HG02870 (cell line): ENCODE data around the gene ITSN2.

Experiments
- ATAC-seq: cut with Tn5 transposase; IDR thresholded peaks from one replicate; pipeline ENCODE4 v1.9.1; 2021; ENCODE audit warnings: mild to moderate bottlenecking, moderate library complexity; ENCODE audit not compliant: unreplicated experiment

The ITSN2 gene

GRCh38 chr2:24190503-24190902 is 169.8 kb downstream of the ITSN2 start:
- ATAC-seq = no peak

- ATAC-seq = no peak
Observed at GRCh38 chr2:24189551-24189950, 170.8 kb downstream of the ITSN2 start.

DNA sequence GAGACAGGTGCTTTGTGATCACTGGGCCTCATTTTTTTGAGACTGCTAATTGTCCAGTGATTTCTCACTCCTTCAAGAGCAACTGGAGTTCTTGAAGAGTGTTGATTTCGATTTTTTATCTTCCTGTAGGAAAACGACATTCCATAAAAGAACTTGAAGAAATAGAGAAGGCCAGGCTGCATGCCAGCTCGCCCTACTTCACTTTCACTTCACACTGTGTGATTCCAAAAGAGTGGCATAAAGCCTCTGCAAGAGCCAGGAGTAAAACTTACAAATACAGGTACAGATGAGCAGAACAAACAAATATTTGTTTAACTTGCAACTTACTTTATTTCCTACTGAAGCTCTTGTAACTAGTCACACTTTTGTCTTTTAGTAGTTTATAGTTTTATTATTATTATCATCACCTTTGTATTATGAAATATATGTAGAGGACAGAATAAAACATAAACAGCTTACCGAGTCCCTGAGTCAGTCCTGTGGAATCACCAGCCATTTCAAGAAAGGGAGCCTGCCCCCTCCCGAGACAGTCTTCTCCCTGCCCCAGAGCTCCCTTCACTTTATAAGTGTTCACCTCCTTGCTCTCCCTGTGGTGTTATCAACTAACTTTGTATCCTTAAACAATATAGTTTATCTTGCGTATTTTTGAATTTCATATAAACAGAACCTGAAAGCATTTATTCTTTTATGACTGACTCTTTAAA is 176.8 kb downstream of the ITSN2 start:
- no peak for ATAC-seq

DNA sequence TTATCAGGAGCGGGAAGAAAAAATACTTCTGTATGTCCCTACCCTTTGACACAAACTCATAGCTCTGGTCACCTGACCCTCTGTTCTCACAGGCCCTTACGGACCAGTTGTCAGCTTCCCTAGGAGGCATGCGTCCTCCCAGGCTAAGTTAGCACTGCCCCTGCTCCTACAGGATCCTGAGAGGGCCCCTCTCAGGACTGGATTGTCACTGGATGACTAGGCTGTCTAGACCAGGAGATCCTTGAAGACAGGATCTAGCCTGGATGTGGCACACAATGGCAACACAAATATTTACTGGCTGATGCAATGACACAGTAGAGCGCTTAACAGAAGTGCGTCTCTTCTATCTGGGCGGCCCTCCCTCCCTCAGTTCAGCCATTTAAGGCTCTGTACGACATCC is 177.8 kb downstream of the ITSN2 start:
- no peak for ATAC-seq

DNA sequence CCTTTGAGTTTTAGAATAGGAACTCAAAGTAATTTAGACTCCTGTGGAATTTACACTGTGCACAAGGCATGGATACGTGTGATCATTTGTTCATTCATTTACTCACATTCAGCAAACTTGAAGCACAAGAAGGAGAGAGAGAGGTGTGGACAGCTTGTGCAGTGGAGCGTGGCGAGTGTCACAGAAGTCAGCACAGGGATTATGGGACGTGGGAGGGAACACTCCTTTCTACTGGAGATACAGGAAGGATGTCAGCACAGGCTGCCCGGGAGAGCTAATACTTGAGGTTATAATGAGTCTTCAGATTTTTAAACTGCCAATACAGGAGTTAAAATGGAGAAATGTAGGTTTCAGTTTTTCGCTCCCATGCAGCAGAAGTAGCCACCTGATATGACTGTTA is 178.5 kb downstream of the ITSN2 start:
- no peak for ATAC-seq

DNA sequence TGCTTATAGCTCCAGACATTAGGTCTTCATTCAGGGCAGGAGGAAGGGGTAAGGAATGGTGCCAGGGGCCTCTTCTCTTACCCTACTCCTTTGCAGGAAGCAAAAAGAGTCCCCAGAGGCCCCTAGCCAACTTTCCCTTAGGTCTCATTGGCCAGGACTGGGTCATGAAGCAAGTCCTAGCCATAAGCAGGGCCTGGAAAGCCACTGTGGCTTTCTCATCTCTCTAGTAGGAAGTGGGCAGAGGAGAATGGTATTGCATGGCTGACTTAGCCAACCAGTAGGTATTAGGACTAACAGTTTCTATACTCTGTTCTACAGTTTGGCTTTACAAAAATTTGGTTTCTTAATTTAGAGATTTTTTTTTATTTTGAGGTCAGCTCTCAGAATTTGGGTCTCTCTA is 180.7 kb downstream of the ITSN2 start:
- ATAC-seq = no peak

- no peak for ATAC-seq
Observed at GRCh38 chr2:24176326-24176725, 184.0 kb downstream of the ITSN2 start.

DNA sequence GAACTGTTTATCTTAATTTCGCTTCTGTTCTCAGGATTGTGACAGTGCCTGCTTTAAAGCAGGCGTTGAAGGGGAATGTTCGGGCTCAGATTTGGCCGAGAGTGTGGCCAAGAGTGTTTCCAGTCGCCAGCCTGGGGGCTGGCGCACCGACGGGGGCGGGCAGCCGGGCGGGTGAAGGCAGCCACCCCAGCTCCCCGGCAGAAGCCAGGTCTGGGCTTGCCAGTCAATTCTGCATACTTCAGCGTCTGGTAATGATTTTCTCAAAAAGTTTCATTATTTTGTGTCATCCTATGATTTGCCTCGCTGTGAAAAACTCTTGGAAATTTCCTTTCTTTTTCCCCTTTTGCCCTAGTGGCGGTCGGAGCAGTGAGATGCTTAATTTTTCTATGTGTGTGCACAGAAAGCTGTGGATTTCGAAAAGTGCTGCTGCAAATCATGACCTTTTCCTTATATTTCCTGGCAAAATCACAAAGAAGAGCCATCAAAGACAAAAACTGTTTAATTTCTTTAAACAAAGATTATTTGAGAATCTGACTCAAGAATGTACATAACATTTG is 184.6 kb downstream of the ITSN2 start:
- no peak for ATAC-seq

GRCh38 chr2:24174851-24175277 is 185.5 kb downstream of the ITSN2 start, which contains the start of gene FAM228A:
FAM228A (plus strand) TSS chr2:24175053; CDS start chr2:24175481, 428 bp downstream.
- ATAC-seq = no peak

GRCh38 chr2:24169023-24169422 is 191.3 kb downstream of the ITSN2 start:
- ATAC-seq = no peak

GRCh38 chr2:24164416-24164973 is 195.8 kb downstream of the ITSN2 start:
- peak; percentile 77 for ATAC-seq

- no peak for ATAC-seq
Observed at GRCh38 chr2:24163601-24164000, 196.7 kb downstream of the ITSN2 start.

GRCh38 chr2:24163186-24163585 is 197.2 kb downstream of the ITSN2 start:
- no peak for ATAC-seq

DNA sequence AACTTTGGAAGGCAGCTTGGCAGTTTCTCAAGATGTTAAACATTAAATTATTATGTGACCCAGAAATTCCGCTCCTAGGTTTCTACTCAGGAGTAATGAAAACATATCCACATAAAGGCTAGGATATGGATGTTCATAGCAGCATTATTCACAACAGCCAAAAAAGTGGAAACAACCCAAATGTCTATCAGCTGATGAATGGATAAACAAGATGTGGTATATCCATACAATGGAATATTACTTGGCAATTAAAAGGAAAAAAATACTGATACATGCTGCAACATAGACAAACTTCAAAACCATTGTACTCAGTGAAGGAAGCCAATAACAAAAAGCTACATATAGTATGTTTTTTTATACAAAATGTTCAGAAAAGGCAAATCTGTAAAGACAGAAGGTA is 197.8 kb downstream of the ITSN2 start:
- no peak for ATAC-seq

- no peak for ATAC-seq
Observed at GRCh38 chr2:24160761-24161160, 199.6 kb downstream of the ITSN2 start.

DNA sequence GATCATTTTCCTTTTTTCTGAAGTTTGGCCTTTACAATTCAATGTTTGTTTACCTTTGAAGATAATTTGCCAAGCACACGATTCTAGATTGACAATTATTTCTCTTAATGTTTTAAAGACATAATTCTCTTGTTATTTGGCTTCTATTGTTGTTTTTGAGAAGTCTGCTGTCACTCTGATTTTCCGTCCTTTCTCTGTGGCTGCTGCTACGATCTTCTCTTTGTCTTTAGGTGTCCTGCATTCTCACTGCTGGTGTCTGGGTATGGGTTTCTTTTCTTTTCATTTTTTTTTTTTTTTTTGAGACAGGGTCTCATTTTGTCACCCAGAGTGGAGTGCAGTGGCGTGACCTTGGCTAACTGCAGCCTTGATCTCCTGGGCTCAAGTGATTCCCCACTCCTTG is 200.6 kb downstream of the ITSN2 start:
- no peak for ATAC-seq

GRCh38 chr2:24158131-24158530 is 202.2 kb downstream of the ITSN2 start:
- ATAC-seq = no peak

DNA sequence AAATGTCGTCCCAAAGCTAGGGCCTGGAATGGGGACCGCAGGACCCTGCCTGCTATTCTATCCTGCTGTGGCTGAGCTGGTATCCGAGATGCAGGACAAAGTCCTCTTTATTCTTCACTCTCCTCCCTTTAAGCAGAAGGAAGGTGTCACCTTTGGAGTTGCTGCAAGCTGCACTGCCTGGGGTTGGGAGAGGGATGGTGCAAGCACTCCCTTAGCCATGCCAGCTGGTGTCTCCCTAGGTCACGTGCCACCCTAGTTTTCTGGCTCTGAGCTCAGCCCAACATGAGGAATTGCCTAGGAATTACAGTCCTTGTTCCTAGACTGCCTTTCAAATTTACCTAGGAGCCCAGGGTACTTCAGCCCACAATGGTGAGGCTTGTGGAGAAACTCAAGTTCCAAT is 206.9 kb downstream of the ITSN2 start:
- ATAC-seq = no peak
